Colonic mucosa (tissue), 4 donors: ENCODE results near the gene ZNF662. TPM values are rescaled to one million over a fixed set of nuclear protein-coding genes. Genes with fewer than 3 reads are reported as not detected.

Experiments
- DNase-seq: peaks from one replicate; pipeline ENCODE4 v3.0.0-alpha.2; 2020
- H3K27ac ChIP-seq: fragments of 200-600 bp; one replicate; pipeline ENCODE4 v1.8.0; 2021
- H3K27me3 ChIP-seq: fragments of 200-600 bp; one replicate; pipeline ENCODE4 v1.8.0; 2021
- H3K36me3 ChIP-seq: fragments of 200-600 bp; one replicate; pipeline ENCODE4 v1.8.0; 2021
- H3K4me1 ChIP-seq: fragments of 200-600 bp; one replicate; pipeline ENCODE4 v1.8.0; 2021; ENCODE audit warnings: mild to moderate bottlenecking
- H3K4me3 ChIP-seq: fragments of 200-600 bp; one replicate; pipeline ENCODE4 v1.8.0; 2021
- H3K9ac ChIP-seq, 2 donors: one replicate each; pipeline ENCODE4 v1.7.0; 2013; ENCODE audit warnings: control low read depth in 2 of 2, low read depth in 2 of 2, low read length in 2 of 2
- H3K9me3 ChIP-seq: fragments of 200-600 bp; one replicate; pipeline ENCODE4 v1.8.0; 2021
- CTCF ChIP-seq: fragments of 200-600 bp; IDR thresholded peaks from one replicate; pipeline ENCODE4 v1.8.0; 2022; ENCODE audit warnings: antibody characterized with exemption, mild to moderate bottlenecking
- intact Hi-C: fragments of 100-400 bp; cut with DNase I; formaldehyde crosslinking; loops from one replicate; pipeline ENCODE4 v1.14.1; 2022
- total RNA-seq, 2 donors: library from RNA; stranded (reverse); fragmentation: NEBNext Ultra II Directional in 1 of 2; extraction: Animal tissue kit (Norgen Biotek cat#: 25700) in 1 of 2; gene quantifications; one replicate each; pipeline ENCODE4 v1.2.1, GENCODE V29; 2021
- donor health status: healthy.
- donor health status: DM: no; HTN: no; CAD: no.
- donor health status: DM: no; HTN: no; CAD: no.

ZNF662 gene
- total RNA-seq, 2 donors from 2014 or later: 2.8 to 5.5 TPM

- Histone ChIP-seq H3K27ac (no peak overlapping the region), H3K27me3 (no peaks in the 10 kb centered on the region), H3K4me3 (peak overlapping the region; percentile 45), H3K4me1 (no peaks in the 10 kb centered on the region), H3K9ac (peak overlapping the region; percentile 61 to 75), H3K36me3 (no peaks in the 10 kb centered on the region), H3K9me3 (no peaks in the 10 kb centered on the region)
- intact Hi-C loops: no loop called here
- no peak for DNase-seq
- no peak for TF ChIP-seq CTCF
These were observed 237 bp upstream of the ZNF662 start for GRCh38 chr3:42905740-42906069.

DNA sequence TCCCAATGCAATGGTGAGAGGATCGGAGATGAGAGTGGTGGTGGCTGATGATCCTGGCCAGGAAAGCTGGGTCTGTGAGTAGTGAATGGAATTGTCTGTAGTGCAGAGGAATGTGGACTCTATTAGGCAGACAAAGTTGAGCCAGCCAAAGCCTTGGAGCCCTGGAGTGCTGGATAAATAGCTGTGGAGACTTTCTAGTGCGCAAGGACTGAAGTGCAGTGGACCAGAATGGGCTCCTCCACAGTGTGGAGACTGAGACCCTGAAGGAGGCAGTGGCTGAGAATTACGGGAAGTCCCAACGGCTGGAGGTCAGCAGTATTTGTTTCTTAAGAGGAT is 874 bp downstream of the ZNF662 start:
- Histone ChIP-seq H3K4me3 (peak overlapping the region; percentile 45), H3K9ac (peak overlapping the region; percentile 39 to 61), H3K4me1 (no peaks in the 10 kb centered on the region), H3K36me3 (no peaks in the 10 kb centered on the region), H3K9me3 (no peaks in the 10 kb centered on the region), H3K27me3 (no peaks in the 10 kb centered on the region), H3K27ac (no peak overlapping the region)
- DNase-seq: no peak
- no peak for TF ChIP-seq CTCF
- intact Hi-C loops: no loop called here

- Histone ChIP-seq H3K4me1 (no peaks in the 10 kb centered on the region), H3K36me3 (peaks cover 7% of the 10 kb centered on the region), H3K9ac (no peak overlapping the region), H3K27ac (no peak overlapping the region), H3K4me3 (no peak overlapping the region), H3K27me3 (no peaks in the 10 kb centered on the region), H3K9me3 (no peaks in the 10 kb centered on the region)
- TF ChIP-seq CTCF: no peak
- DNase-seq: no peak
- intact Hi-C loops: no loop called here
These were observed 2.7 kb downstream of the ZNF662 start for GRCh38 chr3:42908675-42909074.

- H3K27me3 ChIP-seq: no peaks in the 10 kb centered on the region
- H3K9ac ChIP-seq: no peak overlapping the region
- H3K9me3 ChIP-seq: peaks cover 4% of the 10 kb centered on the region
- H3K4me3 ChIP-seq: no peak overlapping the region
- H3K4me1 ChIP-seq: no peaks in the 10 kb centered on the region
- no peak overlapping the region for H3K27ac ChIP-seq
- TF ChIP-seq CTCF: no peak
- no peak for DNase-seq
- peaks cover 8% of the 10 kb centered on the region for H3K36me3 ChIP-seq
- intact Hi-C loops: no loop called here
These were observed 5.6 kb downstream of the ZNF662 start for GRCh38 chr3:42911551-42911950.

GRCh38 chr3:42914771-42915515 is 9.0 kb downstream of the ZNF662 start:
- DNase-seq: no peak
- no peaks in the 10 kb centered on the region for H3K4me1 ChIP-seq
- TF ChIP-seq CTCF: no peak
- no peak overlapping the region for H3K27ac ChIP-seq
- intact Hi-C loops: no loop called here
- no peak overlapping the region for H3K9ac ChIP-seq
- H3K36me3 ChIP-seq: peaks cover 8% of the 10 kb centered on the region
- no peaks in the 10 kb centered on the region for H3K27me3 ChIP-seq
- no peak overlapping the region for H3K4me3 ChIP-seq
- peaks cover 9% of the 10 kb centered on the region for H3K9me3 ChIP-seq
